ENCODE data around the gene RBM19.

Gene RBM19

GRCh38 chr12:113899042-113899560, 67.0 kb downstream of the RBM19 start:
- no peak for DNase-seq

GRCh38 chr12:113898466-113898865, 67.7 kb downstream of the RBM19 start:
- DNase-seq: no peak

- DNase-seq: no peak
Measured at GRCh38 chr12:113897406-113897805, 68.7 kb downstream of the RBM19 start.

- DNase-seq: no peak
Measured at GRCh38 chr12:113896841-113897240, 69.3 kb downstream of the RBM19 start.

GRCh38 chr12:113896194-113896593, 69.9 kb downstream of the RBM19 start:
- DNase-seq: no peak

- no peak for DNase-seq
Measured at GRCh38 chr12:113895176-113895575, 70.9 kb downstream of the RBM19 start.

- DNase-seq: no peak
Measured at GRCh38 chr12:113894697-113895096, 71.4 kb downstream of the RBM19 start.

- DNase-seq: no peak
Measured at GRCh38 chr12:113893221-113893620, 72.9 kb downstream of the RBM19 start.

- DNase-seq: no peak
Measured at GRCh38 chr12:113892556-113892955, 73.6 kb downstream of the RBM19 start.

GRCh38 chr12:113891739-113892520, 74.2 kb downstream of the RBM19 start:
- no peak for DNase-seq

- no peak for DNase-seq
Measured at GRCh38 chr12:113891167-113891692, 74.9 kb downstream of the RBM19 start.

GRCh38 chr12:113889891-113890581, 76.1 kb downstream of the RBM19 start:
- no peak for DNase-seq

GRCh38 chr12:113889076-113889475, 77.0 kb downstream of the RBM19 start:
- DNase-seq: no peak

GRCh38 chr12:113888435-113888834, 77.7 kb downstream of the RBM19 start:
- DNase-seq: no peak

- no peak for DNase-seq
Measured at GRCh38 chr12:113887906-113888305, 78.2 kb downstream of the RBM19 start.

GRCh38 chr12:113886721-113887120, 79.4 kb downstream of the RBM19 start:
- no peak for DNase-seq

- DNase-seq: no peak
Measured at GRCh38 chr12:113884392-113884791, 81.7 kb downstream of the RBM19 start.

GRCh38 chr12:113882690-113883089, 83.4 kb downstream of the RBM19 start:
- no peak for DNase-seq

GRCh38 chr12:113880988-113881962, 84.8 kb downstream of the RBM19 start:
- no peak for DNase-seq

GRCh38 chr12:113880326-113880725, 85.8 kb downstream of the RBM19 start:
- no peak for DNase-seq

GRCh38 chr12:113879658-113880057, 86.5 kb downstream of the RBM19 start:
- no peak for DNase-seq

GRCh38 chr12:113877607-113878006, 88.5 kb downstream of the RBM19 start:
- DNase-seq: no peak

- no peak for DNase-seq
Measured at GRCh38 chr12:113876160-113876559, 90.0 kb downstream of the RBM19 start.

Measured in NCI-H82 (cell line).